Ovary (tissue), 3 donors: ENCODE measurements around the gene VPS51.

Experiments
- CTCF ChIP-seq, 3 donors: fragments of 450-650 bp in 2 of 3; fragments of 200-600 bp in 1 of 3; IDR thresholded peaks; one replicate each; pipeline versions ENCODE4 v1.5.1 to v1.8.0; 2016 to 2022; ENCODE audit warnings: antibody characterized with exemption in 3 of 3, mild to moderate bottlenecking in 1 of 3
- EP300 ChIP-seq: sonication (generic); formaldehyde crosslinking; IDR thresholded peaks from one replicate; pipeline ENCODE4 v1.6.1; 2017; ENCODE audit warnings: antibody characterized with exemption
- POLR2A ChIP-seq: fragments of 450-650 bp; IDR thresholded peaks from one replicate; pipeline ENCODE4 v1.6.1; 2017; ENCODE audit warnings: antibody characterized with exemption, mild to moderate bottlenecking, moderate library complexity
- donor health status: DM: no; HTN: no; CAD: no.

- no peak for TF ChIP-seq POLR2A
- TF ChIP-seq CTCF (IDR thresholded peaks at IDR 0.05) = no peak
- TF ChIP-seq EP300 = no peak
These were observed 5.4 kb upstream of the VPS51 start for GRCh38 chr11:65090628-65091027.
